Measurements from ENCODE around the gene RASGRP1. TPM values are rescaled to one million over a fixed set of nuclear protein-coding genes. Genes with fewer than 3 reads are reported as not detected.

RASGRP1 gene
- total RNA-seq, 2 donors from 2014 or later: 7.0 to 8.8 TPM

DNA sequence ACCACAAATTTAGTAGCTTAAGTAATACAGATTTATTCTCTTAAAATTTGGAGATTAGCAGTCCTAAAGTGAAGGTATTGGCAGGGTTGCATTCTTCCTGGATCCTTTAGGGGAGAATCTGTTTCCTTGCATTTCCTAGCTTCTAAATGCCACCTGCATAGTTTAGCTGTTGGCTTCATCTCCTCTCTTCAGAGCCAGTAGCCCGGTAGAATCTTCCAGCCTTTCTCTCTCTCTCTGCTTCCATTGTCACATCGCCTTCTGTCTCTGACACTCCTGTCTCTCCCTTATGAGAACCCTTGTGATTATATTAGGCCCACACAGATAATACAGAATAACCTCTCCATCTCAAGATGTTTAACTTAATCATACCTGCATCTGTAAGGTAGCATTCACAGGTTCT lies 89.3 kb downstream of the RASGRP1 start:
- Mint-ChIP-seq H3K27ac (no peak overlapping the region), H3K4me3 (no peak overlapping the region), H3K27me3 (ENCODE audit: insufficient read depth) (no peaks in the 10 kb centered on the region), H3K9me3 (no peaks in the 10 kb centered on the region), H3K36me3 (ENCODE audit: low read depth) (peaks cover 35% of the 10 kb centered on the region), H3K4me1 (no peaks in the 10 kb centered on the region)
- no peaks in the 10 kb centered on the region for H3K27me3 ChIP-seq (ENCODE audit: control insufficient read depth, insufficient read depth, low read length, poor library complexity, severe bottlenecking)
- WGBS, 2 experiments (ENCODE audit: insufficient coverage in 1 of 2, insufficient read length in 1 of 2): 96% methylated on average over 2 of the region's 2 CpGs; no CpG with 5 or more reads in 1 of the 2 experiments
- H3K9me3 ChIP-seq (ENCODE audit: control insufficient read depth, low read length): no peaks in the 10 kb centered on the region
- H3K9ac ChIP-seq (ENCODE audit: extremely low read depth, low read length, poor library complexity, severe bottlenecking): no peak overlapping the region
- no peaks in the 10 kb centered on the region for H3K4me1 ChIP-seq (ENCODE audit: control insufficient read depth, insufficient read depth, low read length)
- H3K36me3 ChIP-seq (ENCODE audit: control insufficient read depth, insufficient read depth, low read length): peaks cover 63% of the 10 kb centered on the region
- DNase-seq: no peak
- H3K4me3 ChIP-seq (ENCODE audit: low read length): no peak overlapping the region
- no peak overlapping the region for H3K27ac ChIP-seq (ENCODE audit: low read depth, low read length)
- TF ChIP-seq, protein P1, sequence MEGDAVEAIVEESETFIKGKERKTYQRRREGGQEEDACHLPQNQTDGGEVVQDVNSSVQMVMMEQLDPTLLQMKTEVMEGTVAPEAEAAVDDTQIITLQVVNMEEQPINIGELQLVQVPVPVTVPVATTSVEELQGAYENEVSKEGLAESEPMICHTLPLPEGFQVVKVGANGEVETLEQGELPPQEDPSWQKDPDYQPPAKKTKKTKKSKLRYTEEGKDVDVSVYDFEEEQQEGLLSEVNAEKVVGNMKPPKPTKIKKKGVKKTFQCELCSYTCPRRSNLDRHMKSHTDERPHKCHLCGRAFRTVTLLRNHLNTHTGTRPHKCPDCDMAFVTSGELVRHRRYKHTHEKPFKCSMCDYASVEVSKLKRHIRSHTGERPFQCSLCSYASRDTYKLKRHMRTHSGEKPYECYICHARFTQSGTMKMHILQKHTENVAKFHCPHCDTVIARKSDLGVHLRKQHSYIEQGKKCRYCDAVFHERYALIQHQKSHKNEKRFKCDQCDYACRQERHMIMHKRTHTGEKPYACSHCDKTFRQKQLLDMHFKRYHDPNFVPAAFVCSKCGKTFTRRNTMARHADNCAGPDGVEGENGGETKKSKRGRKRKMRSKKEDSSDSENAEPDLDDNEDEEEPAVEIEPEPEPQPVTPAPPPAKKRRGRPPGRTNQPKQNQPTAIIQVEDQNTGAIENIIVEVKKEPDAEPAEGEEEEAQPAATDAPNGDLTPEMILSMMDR (conservative IDR thresholded peaks at IDR 0.05): no peak

DNA sequence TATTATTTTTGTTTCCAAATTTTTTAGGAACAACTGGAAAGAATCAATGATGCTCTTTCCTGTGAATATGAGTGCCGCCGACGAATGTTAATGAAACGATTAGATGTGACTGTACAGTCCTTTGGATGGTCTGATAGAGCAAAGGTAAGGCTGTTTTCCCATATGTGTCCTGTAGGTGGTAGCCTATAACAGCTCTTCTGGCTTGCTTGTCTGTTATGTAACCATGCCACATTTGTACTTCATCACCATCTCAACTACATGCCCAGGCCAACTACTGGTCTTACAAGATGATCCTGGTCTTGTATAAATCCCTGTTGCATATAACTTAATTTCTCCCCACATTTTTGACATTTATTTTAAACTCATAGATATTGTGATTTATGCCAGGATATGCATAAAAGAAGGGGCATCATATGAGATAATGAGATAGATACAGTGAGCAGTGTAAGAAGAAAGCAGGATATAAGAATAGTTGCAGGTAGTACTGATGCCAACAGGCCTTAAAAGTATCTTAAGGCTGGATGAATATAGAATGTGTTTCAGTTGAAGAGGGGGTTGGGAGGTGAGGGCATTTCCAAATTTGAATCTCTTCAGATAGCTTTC lies 90.4 kb downstream of the RASGRP1 start:
- Mint-ChIP-seq H3K4me3 (no peak overlapping the region), H3K27me3 (ENCODE audit: insufficient read depth) (no peaks in the 10 kb centered on the region), H3K27ac (no peak overlapping the region), H3K9me3 (no peaks in the 10 kb centered on the region), H3K36me3 (ENCODE audit: low read depth) (peaks cover 35% of the 10 kb centered on the region), H3K4me1 (no peaks in the 10 kb centered on the region)
- Histone ChIP-seq H3K27me3 (ENCODE audit: control insufficient read depth, insufficient read depth, low read length, poor library complexity, severe bottlenecking) (no peaks in the 10 kb centered on the region), H3K36me3 (ENCODE audit: control insufficient read depth, insufficient read depth, low read length) (peaks cover 61% of the 10 kb centered on the region), H3K4me1 (ENCODE audit: control insufficient read depth, insufficient read depth, low read length) (no peaks in the 10 kb centered on the region), H3K9me3 (ENCODE audit: control insufficient read depth, low read length) (no peaks in the 10 kb centered on the region), H3K9ac (ENCODE audit: extremely low read depth, low read length, poor library complexity, severe bottlenecking) (no peak overlapping the region), H3K4me3 (ENCODE audit: low read length) (no peak overlapping the region), H3K27ac (ENCODE audit: low read depth, low read length) (no peak overlapping the region)
- DNase-seq: peak; percentile 49
- WGBS, 2 experiments (ENCODE audit: insufficient coverage in 1 of 2, insufficient read length in 1 of 2): 83 to 94% methylated on average over 4 of the region's 4 CpGs
- TF ChIP-seq, protein P1 (conservative IDR thresholded peaks at IDR 0.05): peak; percentile 89

DNA sequence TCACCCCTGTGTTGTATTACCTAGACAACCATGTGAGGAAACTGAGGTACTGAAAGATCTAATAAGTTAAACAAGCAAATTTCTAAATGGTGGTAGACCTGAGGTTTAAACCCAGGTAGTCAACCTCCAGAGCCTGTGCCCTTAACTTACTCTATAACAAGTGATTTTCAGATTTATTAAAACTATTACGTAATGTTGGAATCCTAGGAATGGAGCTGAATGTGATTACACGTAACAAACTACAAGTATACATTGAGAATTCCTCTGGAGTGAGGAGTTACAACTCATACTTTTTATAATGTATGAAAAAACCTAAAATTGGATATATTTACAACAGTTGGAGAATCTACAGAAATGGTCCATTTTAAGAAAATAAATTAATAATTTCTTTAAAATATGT lies 92.6 kb downstream of the RASGRP1 start:
- no peak overlapping the region for H3K27ac Mint-ChIP-seq
- Histone ChIP-seq H3K4me3 (ENCODE audit: low read length) (no peak overlapping the region), H3K36me3 (ENCODE audit: control insufficient read depth, insufficient read depth, low read length) (peaks cover 58% of the 10 kb centered on the region), H3K27ac (ENCODE audit: low read depth, low read length) (no peak overlapping the region), H3K4me1 (ENCODE audit: control insufficient read depth, insufficient read depth, low read length) (no peaks in the 10 kb centered on the region), H3K9me3 (ENCODE audit: control insufficient read depth, low read length) (no peaks in the 10 kb centered on the region), H3K27me3 (ENCODE audit: control insufficient read depth, insufficient read depth, low read length, poor library complexity, severe bottlenecking) (no peaks in the 10 kb centered on the region), H3K9ac (ENCODE audit: extremely low read depth, low read length, poor library complexity, severe bottlenecking) (no peak overlapping the region)
- H3K4me3 Mint-ChIP-seq: no peak overlapping the region
- peaks cover 38% of the 10 kb centered on the region for H3K36me3 Mint-ChIP-seq (ENCODE audit: low read depth)
- TF ChIP-seq, protein P1 (conservative IDR thresholded peaks at IDR 0.05): no peak
- WGBS, 2 experiments (ENCODE audit: insufficient coverage in 1 of 2, insufficient read length in 1 of 2): 100% methylated on average over 1 of the region's 2 CpGs; no CpG with 5 or more reads in 1 of the 2 experiments
- no peaks in the 10 kb centered on the region for H3K9me3 Mint-ChIP-seq
- no peak for DNase-seq
- no peaks in the 10 kb centered on the region for H3K4me1 Mint-ChIP-seq
- no peaks in the 10 kb centered on the region for H3K27me3 Mint-ChIP-seq (ENCODE audit: insufficient read depth)
